Testis (tissue), 3 donors: Measurements from ENCODE around the gene MYBBP1A. TPM values are rescaled to one million over a fixed set of nuclear protein-coding genes. Genes with fewer than 3 reads are reported as not detected.

Experiments
- DNase-seq: peaks from one replicate; pipeline ENCODE4 v3.0.0-alpha.2; 2019
- H3K27ac ChIP-seq, 2 donors: fragments of 200-600 bp; sonication (generic); one replicate each; pipeline ENCODE4 v1.5.1; 2019
- H3K27me3 ChIP-seq: fragments of 200-600 bp; sonication (generic); one replicate; pipeline ENCODE4 v1.5.1; 2019
- H3K36me3 ChIP-seq: fragments of 200-600 bp; sonication (generic); one replicate; pipeline ENCODE4 v1.5.1; 2017; ENCODE audit warnings: low read depth; ENCODE audit errors: missing control alignments
- H3K4me1 ChIP-seq: fragments of 200-600 bp; sonication (generic); one replicate; pipeline ENCODE4 v1.5.1; 2019
- H3K4me3 ChIP-seq, 2 donors: fragments of 200-600 bp; sonication (generic); one replicate each; pipeline ENCODE4 v1.5.1; 2017 to 2019
- H3K9me3 ChIP-seq: fragments of 200-600 bp; sonication (generic); one replicate; pipeline ENCODE4 v1.5.1; 2017
- POLR2A ChIP-seq: fragments of 450-650 bp; IDR thresholded peaks from one replicate; pipeline ENCODE4 v1.6.1; 2017; ENCODE audit warnings: antibody characterized with exemption, mild to moderate bottlenecking, moderate library complexity
- WGBS, 2 donors: methylation state at CpG; one replicate each; pipeline ENCODE4 v1.1.5; 2018; 5-methylcytosine and 5-hydroxymethylcytosine counted together
- intact Hi-C: fragments of 100-400 bp; cut with DNase I; formaldehyde crosslinking; loops from one replicate; pipeline ENCODE4 v1.15.1; 2023; ENCODE audit warnings: low total_unique reads
- polyA plus RNA-seq: library from polyadenylated mRNA; stranded (reverse); fragments of 350-450 nt; fragmentation: Illumina TruSeq; extraction: RNeasy Lipid Tissue Mini Kit (QIAGEN cat#74804); gene quantifications from one replicate; pipeline ENCODE4 v1.2.3, GENCODE V29; 2014; ENCODE audit warnings: low read depth, low replicate concordance; ENCODE audit not compliant: insufficient read depth
- total RNA-seq, 2 donors: library from RNA; depleted of rRNA; stranded (reverse); fragments of >200 nt; gene quantifications; one replicate each; pipeline ENCODE4 v1.2.3, GENCODE V29; 2016
- TF ChIP-seq, protein P1 (sequence below), 3 experiments: fragments of 450-650 bp in 2 of 3; fragments of 200-600 bp in 1 of 3; sonication (generic) in 1 of 3; IDR thresholded peaks; one replicate each; pipeline ENCODE4 v1.5.1; 2016 to 2019; ENCODE audit warnings: antibody characterized with exemption in 3 of 3, mild to moderate bottlenecking in 2 of 3, moderate library complexity in 1 of 3

Gene MYBBP1A
- total and polyA plus RNA-seq, 3 donors from 2014 or later = 32.9 to 78.9 (median 74.1) TPM

DNA sequence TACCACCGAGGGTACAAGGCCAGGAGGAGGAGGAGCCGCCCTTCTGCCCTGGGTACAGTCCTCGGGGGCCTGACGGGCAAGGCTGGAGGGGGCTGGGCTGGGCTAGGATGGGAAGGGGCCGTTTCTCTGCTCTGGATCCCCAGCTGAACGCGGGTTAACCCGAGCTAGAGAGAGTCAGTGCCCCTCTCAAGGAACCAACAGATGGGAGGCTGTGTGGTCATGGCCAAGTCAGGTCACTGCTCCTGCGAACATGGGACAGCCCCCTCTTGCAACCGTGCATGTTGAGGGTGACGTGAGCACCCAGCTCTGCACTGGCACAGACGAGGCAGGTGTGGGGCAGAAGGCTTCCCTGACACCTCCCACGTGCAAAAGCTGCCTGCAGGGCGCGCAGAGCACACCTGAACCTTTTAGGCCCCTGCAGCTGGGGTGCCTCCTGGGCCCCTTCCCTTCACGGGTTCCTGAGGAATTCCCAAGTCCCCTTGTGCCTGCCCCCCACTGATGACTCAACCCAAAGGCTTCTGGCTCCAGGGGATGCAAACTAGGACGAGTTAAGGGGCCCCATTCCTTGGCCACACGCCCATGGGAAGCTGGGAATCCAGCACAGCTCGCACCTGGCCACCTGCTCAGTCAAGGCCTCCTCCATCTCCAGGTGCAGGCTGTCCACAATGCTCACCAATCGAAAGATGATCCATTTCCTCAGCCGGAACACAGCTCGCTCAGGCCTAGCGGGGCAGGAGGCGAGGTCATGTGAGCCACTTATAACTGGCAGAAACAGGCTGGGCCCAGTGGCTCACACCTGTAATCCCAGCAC lies 6.3 kb downstream of the MYBBP1A start:
- H3K9me3 ChIP-seq = no peaks in the 10 kb centered on the region
- H3K36me3 ChIP-seq = no peaks in the 10 kb centered on the region
- H3K4me1 ChIP-seq = peaks cover 6% of the 10 kb centered on the region
- WGBS, 2 donors = 84 to 87% methylated on average over 18 to 24 of the region's 24 CpGs
- intact Hi-C loops = no loop called here
- H3K4me3 ChIP-seq = no peak overlapping the region
- no peaks in the 10 kb centered on the region for H3K27me3 ChIP-seq
- no peak overlapping the region for H3K27ac ChIP-seq
- DNase-seq = no peak
- TF ChIP-seq POLR2A = no peak
- TF ChIP-seq, protein P1, sequence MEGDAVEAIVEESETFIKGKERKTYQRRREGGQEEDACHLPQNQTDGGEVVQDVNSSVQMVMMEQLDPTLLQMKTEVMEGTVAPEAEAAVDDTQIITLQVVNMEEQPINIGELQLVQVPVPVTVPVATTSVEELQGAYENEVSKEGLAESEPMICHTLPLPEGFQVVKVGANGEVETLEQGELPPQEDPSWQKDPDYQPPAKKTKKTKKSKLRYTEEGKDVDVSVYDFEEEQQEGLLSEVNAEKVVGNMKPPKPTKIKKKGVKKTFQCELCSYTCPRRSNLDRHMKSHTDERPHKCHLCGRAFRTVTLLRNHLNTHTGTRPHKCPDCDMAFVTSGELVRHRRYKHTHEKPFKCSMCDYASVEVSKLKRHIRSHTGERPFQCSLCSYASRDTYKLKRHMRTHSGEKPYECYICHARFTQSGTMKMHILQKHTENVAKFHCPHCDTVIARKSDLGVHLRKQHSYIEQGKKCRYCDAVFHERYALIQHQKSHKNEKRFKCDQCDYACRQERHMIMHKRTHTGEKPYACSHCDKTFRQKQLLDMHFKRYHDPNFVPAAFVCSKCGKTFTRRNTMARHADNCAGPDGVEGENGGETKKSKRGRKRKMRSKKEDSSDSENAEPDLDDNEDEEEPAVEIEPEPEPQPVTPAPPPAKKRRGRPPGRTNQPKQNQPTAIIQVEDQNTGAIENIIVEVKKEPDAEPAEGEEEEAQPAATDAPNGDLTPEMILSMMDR (IDR thresholded peaks at IDR 0.05) = no peak

DNA sequence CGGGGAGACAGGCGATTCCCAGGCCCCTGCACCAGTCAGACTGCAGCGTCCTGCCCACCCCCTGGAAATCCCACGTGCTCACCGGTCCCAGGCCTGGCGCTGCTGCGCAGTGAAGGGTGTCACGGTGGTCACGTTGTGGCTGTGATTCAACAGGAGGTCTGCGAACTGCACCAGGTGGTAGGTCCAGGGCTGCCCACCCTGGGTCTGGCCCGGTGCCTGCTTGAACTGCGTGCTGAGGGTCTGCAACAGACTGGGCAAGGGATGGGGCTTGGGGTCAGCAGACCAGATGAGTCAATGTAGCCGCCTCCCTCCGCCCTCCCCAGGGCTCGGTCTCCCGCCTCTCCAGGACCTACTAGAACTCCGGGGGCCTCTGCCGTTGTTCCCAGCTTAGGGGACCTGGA lies 7.1 kb downstream of the MYBBP1A start:
- no peak for TF ChIP-seq POLR2A
- intact Hi-C loops = no loop called here
- no peak for DNase-seq

DNA sequence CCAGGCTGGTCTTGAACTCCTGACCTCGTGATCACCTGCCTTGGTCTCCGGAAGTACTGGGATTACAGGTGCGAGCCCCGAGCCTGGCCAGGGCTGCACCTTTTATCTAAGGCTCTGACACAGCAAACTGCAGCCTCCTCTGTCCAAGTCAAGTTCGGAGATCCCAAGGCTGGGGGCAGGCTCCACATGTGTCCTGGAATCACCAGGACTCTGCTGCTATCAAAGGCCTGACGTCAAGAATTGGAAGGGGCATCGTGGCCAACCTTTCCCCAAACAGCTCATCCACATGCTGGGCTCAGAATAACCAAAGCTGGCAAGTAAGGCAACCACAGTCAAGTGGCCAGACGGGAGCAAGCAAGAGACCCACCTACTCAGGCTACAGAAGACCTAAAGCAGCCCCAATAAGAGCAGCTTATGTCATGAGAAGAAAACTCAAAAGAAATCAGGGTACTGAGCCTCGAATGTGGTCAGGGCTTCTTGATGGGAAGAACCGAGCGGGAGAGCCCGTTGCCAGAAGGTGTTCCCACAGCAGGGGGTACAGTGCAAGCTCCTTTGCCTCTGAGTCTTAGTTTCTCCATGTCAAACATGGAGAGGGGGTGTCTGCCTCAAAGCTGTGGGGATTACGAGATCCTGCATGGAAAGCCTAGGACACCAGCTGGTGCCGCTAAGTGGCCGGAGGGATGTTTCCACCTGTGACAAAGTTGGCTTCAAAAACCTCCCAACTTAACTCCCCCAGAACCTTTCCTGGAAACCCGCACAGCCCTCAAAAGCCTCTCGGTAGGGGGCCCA lies 7.9 kb downstream of the MYBBP1A start:
- intact Hi-C loops = no loop called here
- H3K4me3 ChIP-seq = no peak overlapping the region
- no peak for TF ChIP-seq POLR2A
- TF ChIP-seq, protein P1 (IDR thresholded peaks at IDR 0.05) = no peak
- H3K4me1 ChIP-seq = peaks cover 5% of the 10 kb centered on the region
- DNase-seq = no peak
- H3K9me3 ChIP-seq = no peaks in the 10 kb centered on the region
- no peaks in the 10 kb centered on the region for H3K36me3 ChIP-seq
- 92% methylated on average over 13 to 17 of the region's 17 CpGs for WGBS, 2 donors
- H3K27ac ChIP-seq = no peak overlapping the region
- H3K27me3 ChIP-seq = no peaks in the 10 kb centered on the region

More for the DNA sequence above, 7.1 kb downstream of the MYBBP1A start:
- peaks cover 5% of the 10 kb centered on the region for H3K4me1 ChIP-seq
- WGBS, 2 donors = 94 to 98% methylated on average over 8 to 18 of the region's 18 CpGs
- no peak overlapping the region for H3K4me3 ChIP-seq
- no peaks in the 10 kb centered on the region for H3K27me3 ChIP-seq
- H3K36me3 ChIP-seq = no peaks in the 10 kb centered on the region
- no peak overlapping the region for H3K27ac ChIP-seq
- H3K9me3 ChIP-seq = no peaks in the 10 kb centered on the region

DNA sequence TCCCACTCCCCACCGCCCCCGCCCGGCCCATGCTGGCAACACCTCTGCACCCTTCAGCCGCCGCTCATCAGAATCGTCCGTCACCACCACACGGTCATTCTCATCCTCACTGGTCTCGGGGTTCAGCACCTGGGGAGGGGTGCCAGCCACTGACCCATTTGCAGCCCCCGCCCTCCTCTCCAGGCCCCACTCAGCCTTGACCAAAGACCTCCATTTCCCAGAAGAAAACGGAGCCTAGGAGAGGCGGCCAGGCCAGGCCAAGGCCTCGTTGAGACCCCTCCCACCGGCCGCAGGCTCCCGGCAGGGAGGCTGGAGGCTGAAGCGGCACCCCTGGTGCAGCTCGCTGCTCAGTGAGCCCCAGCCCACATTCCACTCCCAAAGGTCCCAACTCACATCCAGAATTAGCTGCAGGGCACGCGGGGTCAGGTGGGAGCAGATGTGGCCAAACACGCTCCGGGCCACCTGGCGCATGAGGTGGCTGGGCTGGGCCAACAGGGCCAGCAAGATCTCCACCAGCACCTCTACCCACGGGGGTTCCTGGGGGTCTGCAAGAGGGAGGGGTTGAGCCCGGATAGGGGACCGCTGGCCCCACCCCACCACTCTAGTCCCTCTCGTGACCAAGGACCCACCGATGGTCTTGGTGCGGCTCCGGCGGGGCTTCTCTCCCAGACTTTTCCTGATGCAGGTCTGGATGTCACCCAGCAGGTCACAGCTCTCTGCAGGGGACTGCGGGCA lies 9.8 kb downstream of the MYBBP1A start:
- DNase-seq = no peak
- intact Hi-C loops = no loop called here
- no peak overlapping the region for H3K27ac ChIP-seq
- H3K27me3 ChIP-seq = no peaks in the 10 kb centered on the region
- no peaks in the 10 kb centered on the region for H3K36me3 ChIP-seq
- TF ChIP-seq POLR2A = no peak
- TF ChIP-seq, protein P1 (IDR thresholded peaks at IDR 0.05) = no peak
- peaks cover 5% of the 10 kb centered on the region for H3K4me1 ChIP-seq
- H3K4me3 ChIP-seq = no peak overlapping the region
- 76 to 84% methylated on average over 15 to 31 of the region's 32 CpGs for WGBS, 2 donors
- H3K9me3 ChIP-seq = no peaks in the 10 kb centered on the region

DNA sequence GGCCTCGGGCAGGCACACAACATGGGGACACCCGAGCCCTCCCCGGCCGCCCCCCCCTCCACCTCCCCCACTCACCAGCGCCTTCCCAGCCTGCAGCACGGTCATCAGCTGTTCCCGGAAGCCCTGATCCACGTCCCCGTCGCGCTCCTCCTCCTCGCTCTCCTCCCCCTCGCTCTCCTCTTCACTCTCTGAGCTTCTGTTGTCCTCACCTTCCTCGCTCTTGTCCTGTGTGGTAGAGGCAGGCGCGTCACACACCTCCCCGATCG lies 10.3 kb downstream of the MYBBP1A start:
- Histone ChIP-seq H3K9me3 (no peaks in the 10 kb centered on the region), H3K27ac (no peak overlapping the region), H3K4me1 (peaks cover 5% of the 10 kb centered on the region), H3K36me3 (no peaks in the 10 kb centered on the region), H3K27me3 (no peaks in the 10 kb centered on the region), H3K4me3 (no peak overlapping the region)
- no peak for TF ChIP-seq POLR2A
- TF ChIP-seq, protein P1 (IDR thresholded peaks at IDR 0.05) = no peak
- DNase-seq = peak; percentile 51
- WGBS, 2 donors = 74 to 76% methylated on average over 9 to 16 of the region's 18 CpGs
- intact Hi-C loops = no loop called here
